HG03159 (cell line): ENCODE data around the gene IQCH.

Source experiments
- ATAC-seq: cut with Tn5 transposase; IDR thresholded peaks from one replicate; pipeline ENCODE4 v1.9.1; 2021; ENCODE audit warnings: mild to moderate bottlenecking, moderate library complexity; ENCODE audit not compliant: unreplicated experiment

The IQCH gene

GRCh38 chr15:67389975-67390374, 135.4 kb downstream of the IQCH start:
- ATAC-seq = no peak

- no peak for ATAC-seq
Measured at GRCh38 chr15:67394873-67395639, 140.5 kb downstream of the IQCH start.

GRCh38 chr15:67396114-67396513, 141.5 kb downstream of the IQCH start:
- ATAC-seq = no peak

- no peak for ATAC-seq
Measured at GRCh38 chr15:67397139-67397538, 142.6 kb downstream of the IQCH start.

- ATAC-seq = no peak
Measured at GRCh38 chr15:67399925-67400324, 145.3 kb downstream of the IQCH start.

GRCh38 chr15:67400890-67401289, 146.3 kb downstream of the IQCH start:
- ATAC-seq = no peak

- ATAC-seq = no peak
Measured at GRCh38 chr15:67401336-67401735, 146.8 kb downstream of the IQCH start.

GRCh38 chr15:67403428-67404154, 149.0 kb downstream of the IQCH start:
- no peak for ATAC-seq

GRCh38 chr15:67405208-67406191, 150.9 kb downstream of the IQCH start:
- no peak for ATAC-seq

GRCh38 chr15:67406257-67406861, 151.8 kb downstream of the IQCH start:
- ATAC-seq = no peak

GRCh38 chr15:67407786-67408185, 153.2 kb downstream of the IQCH start:
- ATAC-seq = no peak

GRCh38 chr15:67409175-67409574, 154.6 kb downstream of the IQCH start:
- ATAC-seq = no peak

- no peak for ATAC-seq
Measured at GRCh38 chr15:67411486-67411885, 156.9 kb downstream of the IQCH start.

GRCh38 chr15:67413770-67414390, 159.3 kb downstream of the IQCH start:
- no peak for ATAC-seq

- no peak for ATAC-seq
Measured at GRCh38 chr15:67415181-67415580, 160.6 kb downstream of the IQCH start.

GRCh38 chr15:67416891-67417290, 162.3 kb downstream of the IQCH start:
- ATAC-seq = no peak

- ATAC-seq = no peak
Measured at GRCh38 chr15:67419705-67420104, 165.1 kb downstream of the IQCH start.

- ATAC-seq = no peak
Measured at GRCh38 chr15:67420137-67420536, 165.6 kb downstream of the IQCH start.

- ATAC-seq = no peak
Measured at GRCh38 chr15:67421105-67421504, 166.5 kb downstream of the IQCH start.

- ATAC-seq = no peak
Measured at GRCh38 chr15:67422296-67422695, 167.7 kb downstream of the IQCH start.
